ENCODE measurements around the gene ETFA. TPM values are rescaled to one million over a fixed set of nuclear protein-coding genes. Genes with fewer than 3 reads are reported as not detected.

The ETFA gene
- total RNA-seq, 4 donors from 2014 or later = 90.9 to 233 (median 99.9) TPM

- Histone ChIP-seq H3K36me3 (no peaks in the 10 kb centered on the region), H3K4me3 (no peak overlapping the region), H3K27ac (no peak overlapping the region), H3K27me3 (no peaks in the 10 kb centered on the region), H3K4me1 (no peaks in the 10 kb centered on the region), H3K9me3 (no peaks in the 10 kb centered on the region)
- TF ChIP-seq, protein P1, sequence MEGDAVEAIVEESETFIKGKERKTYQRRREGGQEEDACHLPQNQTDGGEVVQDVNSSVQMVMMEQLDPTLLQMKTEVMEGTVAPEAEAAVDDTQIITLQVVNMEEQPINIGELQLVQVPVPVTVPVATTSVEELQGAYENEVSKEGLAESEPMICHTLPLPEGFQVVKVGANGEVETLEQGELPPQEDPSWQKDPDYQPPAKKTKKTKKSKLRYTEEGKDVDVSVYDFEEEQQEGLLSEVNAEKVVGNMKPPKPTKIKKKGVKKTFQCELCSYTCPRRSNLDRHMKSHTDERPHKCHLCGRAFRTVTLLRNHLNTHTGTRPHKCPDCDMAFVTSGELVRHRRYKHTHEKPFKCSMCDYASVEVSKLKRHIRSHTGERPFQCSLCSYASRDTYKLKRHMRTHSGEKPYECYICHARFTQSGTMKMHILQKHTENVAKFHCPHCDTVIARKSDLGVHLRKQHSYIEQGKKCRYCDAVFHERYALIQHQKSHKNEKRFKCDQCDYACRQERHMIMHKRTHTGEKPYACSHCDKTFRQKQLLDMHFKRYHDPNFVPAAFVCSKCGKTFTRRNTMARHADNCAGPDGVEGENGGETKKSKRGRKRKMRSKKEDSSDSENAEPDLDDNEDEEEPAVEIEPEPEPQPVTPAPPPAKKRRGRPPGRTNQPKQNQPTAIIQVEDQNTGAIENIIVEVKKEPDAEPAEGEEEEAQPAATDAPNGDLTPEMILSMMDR (IDR thresholded peaks at IDR 0.05) = no peak
- TF ChIP-seq POLR2A (IDR thresholded peaks at IDR 0.05) = no peak
- intact Hi-C loops (cut with DNase I; ENCODE audit: low total_unique reads) = no loop called here
- no peak for DNase-seq
Observed at GRCh38 chr15:76312540-76313174, 1.4 kb upstream of the ETFA start.

GRCh38 chr15:76310475-76311099 is 682 bp downstream of the ETFA start:
- no peaks in the 10 kb centered on the region for H3K9me3 ChIP-seq
- TF ChIP-seq, protein P1 (IDR thresholded peaks at IDR 0.05) = no peak
- TF ChIP-seq POLR2A (IDR thresholded peaks at IDR 0.05) = no peak
- intact Hi-C loops (cut with DNase I; ENCODE audit: low total_unique reads) = no loop called here
- peak overlapping the region; percentile 76 to 79 for H3K27ac ChIP-seq
- peak in 1 of 2 donors; percentile 25 for DNase-seq
- no peaks in the 10 kb centered on the region for H3K4me1 ChIP-seq
- no peaks in the 10 kb centered on the region for H3K36me3 ChIP-seq
- H3K27me3 ChIP-seq = no peaks in the 10 kb centered on the region
- H3K4me3 ChIP-seq = peak overlapping the region; percentile 71

- Histone ChIP-seq H3K27me3 (no peaks in the 10 kb centered on the region), H3K9me3 (no peaks in the 10 kb centered on the region), H3K27ac (no peak overlapping the region), H3K4me3 (peak overlapping the region in 1 of 2 donors; percentile 71), H3K4me1 (no peaks in the 10 kb centered on the region), H3K36me3 (no peaks in the 10 kb centered on the region)
- intact Hi-C loops (cut with DNase I; ENCODE audit: low total_unique reads) = no loop called here
- no peak for DNase-seq
- no peak for TF ChIP-seq POLR2A (IDR thresholded peaks at IDR 0.05)
- TF ChIP-seq, protein P1 (IDR thresholded peaks at IDR 0.05) = no peak
Observed at GRCh38 chr15:76309601-76310330, 1.5 kb downstream of the ETFA start.

- Histone ChIP-seq H3K4me3 (no peak overlapping the region), H3K36me3 (no peaks in the 10 kb centered on the region), H3K9me3 (no peaks in the 10 kb centered on the region), H3K4me1 (no peaks in the 10 kb centered on the region), H3K27ac (no peak overlapping the region), H3K27me3 (no peaks in the 10 kb centered on the region)
- intact Hi-C loops (cut with DNase I; ENCODE audit: low total_unique reads) = no loop called here
- no peak for DNase-seq
- TF ChIP-seq, protein P1 (IDR thresholded peaks at IDR 0.05) = no peak
- no peak for TF ChIP-seq POLR2A (IDR thresholded peaks at IDR 0.05)
Observed at GRCh38 chr15:76303909-76304308, 7.4 kb downstream of the ETFA start.

DNA sequence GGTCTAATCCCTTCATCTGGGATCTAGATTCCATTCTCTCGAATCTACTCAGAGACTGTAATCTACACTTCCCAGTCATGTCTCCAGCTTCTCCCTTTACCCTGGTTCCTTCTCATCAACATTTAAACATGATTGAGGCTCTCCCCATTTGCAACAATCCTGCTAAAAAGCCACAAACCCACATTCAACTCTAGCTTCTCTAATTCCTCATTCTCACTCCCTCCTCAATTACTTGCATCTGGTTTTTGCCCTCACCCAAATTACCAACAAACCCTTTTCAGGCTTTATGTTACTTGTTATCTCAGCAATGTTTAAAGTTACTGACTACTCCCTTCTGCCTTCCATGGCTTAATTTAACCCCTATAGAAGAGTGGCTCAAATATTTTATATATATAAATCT is 11.5 kb downstream of the ETFA start:
- no peaks in the 10 kb centered on the region for H3K36me3 ChIP-seq
- no peak for DNase-seq
- intact Hi-C loops (cut with DNase I; ENCODE audit: low total_unique reads) = no loop called here
- H3K27ac ChIP-seq = no peak overlapping the region
- H3K4me1 ChIP-seq = no peaks in the 10 kb centered on the region
- no peak overlapping the region for H3K4me3 ChIP-seq
- H3K27me3 ChIP-seq = no peaks in the 10 kb centered on the region
- TF ChIP-seq POLR2A (IDR thresholded peaks at IDR 0.05) = no peak
- H3K9me3 ChIP-seq = no peaks in the 10 kb centered on the region

Measured in uterus (tissue), 4 donors.